Central memory CD4-positive, alpha-beta T cell (primary cell): ENCODE results near the gene PACC1.

Experiments
- DNase-seq: peaks from one replicate; pipeline ENCODE4 v3.0.0; 2022

Gene PACC1

GRCh38 chr1:212437179-212437798 is 22.6 kb upstream of the PACC1 start:
- no peak for DNase-seq

- no peak for DNase-seq
Measured at GRCh38 chr1:212434992-212435391, 20.3 kb upstream of the PACC1 start.

- DNase-seq: no peak
Measured at GRCh38 chr1:212433577-212434462, 19.1 kb upstream of the PACC1 start.

DNA sequence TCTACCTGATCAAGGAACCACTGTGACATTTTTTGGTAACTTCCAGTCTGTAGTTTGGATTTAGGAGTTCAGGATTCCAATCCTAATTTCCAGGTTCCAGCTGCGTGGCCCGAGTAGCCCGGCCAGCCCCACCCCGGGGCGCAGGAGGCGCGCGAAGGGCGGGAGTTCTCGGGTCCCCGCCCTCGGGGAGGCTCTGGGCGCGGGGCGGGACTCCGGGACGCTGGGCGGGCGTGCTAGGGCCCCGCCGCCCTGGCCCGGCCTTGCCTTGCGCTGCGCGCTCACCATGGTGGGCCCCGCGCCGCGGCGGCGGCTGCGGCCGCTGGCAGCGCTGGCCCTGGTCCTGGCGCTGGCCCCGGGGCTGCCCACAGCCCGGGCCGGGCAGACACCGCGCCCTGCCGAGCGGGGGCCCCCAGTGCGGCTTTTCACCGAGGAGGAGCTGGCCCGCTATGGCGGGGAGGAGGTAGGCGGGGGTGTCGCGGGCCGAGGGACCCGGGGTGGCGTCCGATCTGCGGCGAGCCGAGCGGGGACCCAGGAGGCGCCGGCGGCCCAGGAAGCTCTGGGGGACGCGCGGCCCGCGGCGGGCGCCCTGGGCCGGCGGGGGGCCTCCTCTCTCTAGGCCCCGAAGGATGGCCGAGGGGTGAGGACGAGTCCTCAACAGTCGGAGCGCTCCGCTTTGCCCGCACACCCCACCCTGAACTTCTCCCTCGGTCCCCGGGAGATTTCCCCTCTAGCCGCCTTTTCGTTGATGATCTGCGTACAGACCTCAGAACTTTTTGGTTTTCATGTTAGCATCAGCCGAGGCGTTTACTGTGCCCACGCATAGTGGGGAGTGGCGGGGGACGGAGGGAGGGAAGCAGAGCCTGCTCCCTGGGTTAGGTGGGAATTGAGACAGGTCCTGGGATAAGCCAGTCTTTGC is 18.2 kb upstream of the PACC1 start, which contains the start of gene NENF:
NENF (plus strand) TSS at position 260 of the 916 bp plus-strand sequence; CDS start at position 284, 24 bp downstream.
- peak; percentile 65 for DNase-seq

GRCh38 chr1:212432272-212432660 is 17.6 kb upstream of the PACC1 start:
- DNase-seq: no peak

DNA sequence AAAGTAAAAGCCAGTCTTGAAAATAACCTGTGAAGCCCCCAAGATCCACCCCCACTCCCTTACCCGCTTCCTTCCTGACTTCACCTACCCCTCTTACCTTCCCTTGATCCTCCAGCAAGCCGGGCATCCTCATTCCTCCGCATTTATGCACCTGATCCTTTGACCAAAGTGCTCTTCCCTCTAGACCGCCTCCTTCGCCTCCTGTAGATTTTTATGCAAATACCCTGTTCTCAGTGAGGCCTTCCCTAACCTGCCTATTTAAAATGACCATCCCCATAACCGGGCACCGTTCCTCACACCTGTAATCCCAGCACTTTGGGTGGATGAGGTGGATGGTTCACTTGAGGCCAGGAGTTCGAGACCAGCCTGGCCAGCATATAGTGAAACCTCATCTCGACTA is 17.0 kb upstream of the PACC1 start:
- no peak for DNase-seq

DNA sequence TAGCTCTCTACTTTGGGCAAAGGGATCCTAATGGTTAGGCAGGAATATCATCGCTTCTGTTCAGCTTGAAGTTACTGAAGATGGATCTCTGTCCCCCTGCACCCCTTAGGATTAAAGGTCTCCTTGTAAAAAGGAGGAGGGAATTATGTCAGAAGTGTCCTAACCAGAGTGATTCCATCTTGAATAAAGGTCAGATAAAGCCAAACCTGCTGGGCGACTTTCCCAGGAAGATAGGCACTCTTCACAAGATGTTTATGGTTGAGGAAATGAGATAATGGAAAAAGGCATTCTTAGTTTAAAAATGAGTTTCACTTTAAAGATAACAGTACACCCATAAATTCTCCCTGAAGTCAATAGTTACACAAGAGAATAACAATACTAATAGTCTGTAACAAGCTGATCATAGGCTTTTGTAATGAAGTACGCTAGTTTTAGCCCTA is 16.3 kb upstream of the PACC1 start:
- no peak for DNase-seq

GRCh38 chr1:212430416-212430815 is 15.7 kb upstream of the PACC1 start:
- no peak for DNase-seq

DNA sequence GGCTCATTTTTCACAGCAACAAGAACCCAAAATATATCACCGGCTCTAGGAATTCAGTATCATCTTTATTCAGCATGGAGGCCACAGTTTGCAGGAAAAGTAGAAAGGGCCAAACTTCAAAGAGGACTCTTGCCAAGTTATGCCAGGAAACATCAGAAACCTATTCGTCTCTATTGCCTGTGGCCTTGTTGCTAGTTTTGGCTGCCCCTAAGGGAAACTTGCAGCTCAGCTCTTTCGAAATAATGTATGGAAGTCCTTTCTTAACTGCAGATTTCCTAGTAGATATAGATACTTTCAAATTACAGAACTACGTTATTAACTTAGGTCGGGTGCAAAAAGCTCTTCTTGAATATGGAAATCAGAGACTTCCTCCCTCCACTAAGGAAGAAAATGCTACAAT is 13.8 kb upstream of the PACC1 start:
- DNase-seq: no peak

GRCh38 chr1:212423879-212424278 is 9.2 kb upstream of the PACC1 start:
- DNase-seq: no peak

GRCh38 chr1:212421165-212421564 is 6.5 kb upstream of the PACC1 start:
- no peak for DNase-seq

DNA sequence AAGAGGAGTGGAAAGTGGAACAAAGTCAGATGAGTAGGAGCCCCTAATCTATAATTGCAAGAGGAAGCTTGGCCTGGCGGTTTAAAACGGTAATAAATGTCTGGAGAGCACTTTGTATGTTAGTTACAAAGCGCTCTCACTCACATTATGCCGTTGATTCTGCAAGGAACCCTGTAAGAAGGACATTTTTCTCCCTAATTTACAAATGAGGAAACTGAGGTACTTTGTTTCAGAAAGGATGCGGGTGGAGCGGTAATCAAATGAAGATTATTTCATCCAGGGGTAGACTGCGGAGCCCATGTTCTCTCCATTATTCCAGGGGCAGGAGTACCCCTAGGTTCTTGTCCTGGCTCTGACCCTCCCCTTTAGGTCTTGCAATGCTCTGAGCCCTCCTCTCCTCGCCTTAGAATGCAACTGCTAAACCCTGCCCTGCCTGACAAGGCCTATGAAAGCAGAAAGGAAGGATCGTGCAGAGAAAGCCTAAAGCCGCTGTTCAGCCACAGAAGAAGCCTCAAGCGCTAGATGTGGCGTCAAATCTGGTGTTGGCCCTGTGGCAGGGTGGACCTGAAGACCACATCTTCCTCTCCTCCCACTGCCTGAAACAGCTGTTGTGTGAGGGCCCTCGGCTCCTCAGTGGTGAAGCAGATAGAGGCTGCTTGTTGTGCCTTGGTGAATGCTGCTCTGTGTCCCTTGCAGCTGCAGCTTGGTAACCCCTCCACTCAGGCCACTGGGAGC is 588 bp upstream of the PACC1 start:
- DNase-seq: no peak

DNA sequence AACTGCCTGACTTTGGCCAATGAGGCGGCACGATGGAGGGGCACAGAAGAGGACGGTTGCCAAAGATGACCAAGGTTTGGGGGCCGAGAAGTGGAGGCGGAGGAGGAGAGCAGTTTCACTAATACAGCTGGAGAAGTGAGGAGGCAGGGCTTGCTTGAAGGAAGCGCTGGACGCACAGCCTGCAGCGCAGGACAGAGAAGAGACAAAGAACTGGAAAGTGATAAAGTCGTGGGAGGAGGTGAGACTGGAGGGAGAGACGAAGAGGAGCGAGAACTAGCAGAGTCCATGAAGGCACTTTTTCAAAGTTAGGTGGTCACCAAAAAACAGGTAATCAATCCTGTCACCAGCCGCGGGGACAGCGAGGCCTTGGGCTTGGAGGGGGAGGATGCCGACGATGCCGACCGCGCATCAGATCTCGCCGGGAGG is 771 bp downstream of the PACC1 start:
- no peak for DNase-seq

GRCh38 chr1:212412374-212412773 is 2.3 kb downstream of the PACC1 start:
- no peak for DNase-seq

DNA sequence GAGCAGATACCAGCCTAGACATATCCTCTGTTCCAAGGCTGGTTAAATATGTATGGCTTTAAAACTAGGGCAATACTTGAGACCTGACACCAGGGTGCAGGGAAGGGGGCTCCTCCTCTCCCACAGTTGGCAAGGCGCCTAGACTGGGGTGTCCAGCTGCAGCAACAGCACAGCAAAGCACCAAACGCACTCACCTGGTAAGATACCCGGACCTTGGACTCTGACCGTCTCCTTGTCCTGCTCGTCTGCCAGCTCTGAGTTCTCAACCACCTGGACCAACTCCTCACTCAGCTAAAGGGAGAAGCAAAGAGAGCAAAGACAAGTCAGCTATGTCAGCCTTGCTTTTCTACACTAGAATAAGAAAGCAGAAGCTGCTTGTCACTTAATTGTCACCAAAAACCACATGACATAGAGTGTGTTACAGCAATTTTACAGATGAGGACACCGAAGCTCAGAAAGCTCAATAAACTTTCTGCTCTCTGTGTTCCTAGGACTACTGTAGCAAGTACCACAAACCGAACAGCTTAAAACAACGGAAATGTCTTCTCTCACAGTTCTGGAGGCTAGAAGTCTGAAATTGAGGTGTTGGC is 4.4 kb downstream of the PACC1 start:
- DNase-seq: no peak

DNA sequence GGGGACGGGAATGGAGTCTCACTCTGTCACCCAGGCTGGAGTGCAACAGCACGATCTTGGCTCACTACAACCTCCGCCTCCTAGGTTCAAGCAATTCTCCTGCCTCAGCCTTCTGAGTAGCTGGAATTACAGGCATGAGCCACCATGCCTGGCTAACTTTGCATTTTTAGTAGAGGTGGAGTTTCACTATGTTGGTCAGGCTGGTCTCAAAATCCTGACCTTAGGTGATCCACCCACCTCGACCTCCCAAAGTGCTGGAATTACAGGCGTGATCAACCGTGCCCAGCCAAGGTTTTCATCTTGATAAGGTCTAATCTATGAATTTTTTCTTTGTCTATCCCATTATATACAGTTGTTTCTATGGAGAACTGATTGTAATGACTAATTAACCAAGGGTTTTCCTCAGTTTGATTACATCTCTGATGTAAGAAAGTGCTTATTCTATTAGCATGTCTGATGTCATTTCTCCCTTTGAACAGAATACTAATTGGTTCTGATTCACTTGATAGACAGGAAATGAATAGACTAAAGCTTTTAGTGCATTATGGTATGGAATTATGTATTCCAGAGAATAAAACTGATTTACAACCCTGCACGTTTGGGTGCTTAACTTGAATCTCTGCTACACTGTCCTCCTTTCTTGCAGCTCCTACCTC is 11.9 kb downstream of the PACC1 start:
- no peak for DNase-seq

- no peak for DNase-seq
Measured at GRCh38 chr1:212401838-212402582, 12.7 kb downstream of the PACC1 start.

- no peak for DNase-seq
Measured at GRCh38 chr1:212401042-212401441, 13.6 kb downstream of the PACC1 start.

DNA sequence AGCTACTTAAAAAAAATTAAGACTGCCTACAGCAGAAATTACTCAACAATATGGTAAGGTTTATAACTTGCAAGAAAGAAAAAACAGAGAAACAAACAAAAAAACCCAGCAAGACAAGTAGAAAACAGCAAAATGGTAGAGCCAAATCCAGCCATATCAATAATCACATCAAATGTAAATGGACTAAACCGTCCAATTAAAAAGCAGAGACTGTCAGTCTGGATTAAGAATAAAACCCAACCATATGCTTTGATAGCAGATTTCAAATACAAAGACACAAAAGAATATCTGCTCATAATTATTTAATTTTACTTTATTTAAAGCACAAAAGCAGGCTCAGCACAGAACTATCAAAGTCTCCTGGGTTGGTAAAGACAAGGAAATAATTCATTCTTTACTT is 17.5 kb downstream of the PACC1 start:
- no peak for DNase-seq

- DNase-seq: no peak
Measured at GRCh38 chr1:212396638-212397037, 18.0 kb downstream of the PACC1 start.
